Esophagus muscularis mucosa (tissue), 4 donors: ENCODE data around the gene ZNF366. TPM values are rescaled to one million over a fixed set of nuclear protein-coding genes. Genes with fewer than 3 reads are reported as not detected.
A peak's percentile ranks its signal among the peaks of the same experiment; 100 is the strongest.

Experiments
- DNase-seq: peaks from one replicate; pipeline ENCODE4 v3.0.0-alpha.2; 2017; ENCODE audit errors: extremely low spot score
- H3K27ac ChIP-seq, 4 donors: fragments of 200-600 bp; sonication (generic); replicated peaks in 1 of 4; 1 replicate in 3 of 4; 2 replicates in 1 of 4; pipeline ENCODE4 v1.5.1; 2016 to 2019; ENCODE audit warnings: mild to moderate bottlenecking in 1 of 4
- H3K27me3 ChIP-seq, 4 donors: fragments of 200-600 bp; sonication (generic); one replicate each; pipeline versions ENCODE4 v1.5.1 to v1.6.0; 2016 to 2019
- H3K36me3 ChIP-seq, 4 donors: fragments of 200-600 bp; sonication (generic); one replicate each; pipeline ENCODE4 v1.5.1; 2016 to 2019
- H3K4me1 ChIP-seq, 4 donors: fragments of 200-600 bp; sonication (generic); one replicate each; pipeline ENCODE4 v1.5.1; 2016 to 2019
- H3K4me3 ChIP-seq, 4 donors: fragments of 200-600 bp; sonication (generic); 1 replicate in 2 of 4; 2 replicates in 2 of 4; pipeline ENCODE4 v1.5.1; 2016 to 2019; ENCODE audit warnings: mild to moderate bottlenecking in 4 of 4, moderate library complexity in 1 of 4
- H3K9me3 ChIP-seq, 4 donors: fragments of 200-600 bp; sonication (generic); 1 replicate in 3 of 4; 2 replicates in 1 of 4; pipeline ENCODE4 v1.5.1; 2016 to 2019
- EP300 ChIP-seq: sonication (generic); formaldehyde crosslinking; IDR thresholded peaks from one replicate; pipeline ENCODE4 v1.6.1; 2017; ENCODE audit warnings: antibody characterized with exemption
- POLR2A ChIP-seq: fragments of 450-650 bp; IDR thresholded peaks from one replicate; pipeline ENCODE4 v1.6.1; 2017; ENCODE audit warnings: antibody characterized with exemption, moderate library complexity, mild to moderate bottlenecking, low read depth
- POLR2AphosphoS5 ChIP-seq, 2 donors: sonication (generic); formaldehyde crosslinking; IDR thresholded peaks; one replicate each; pipeline ENCODE4 v1.6.1; 2017; ENCODE audit warnings: antibody characterized with exemption in 2 of 2
- WGBS: methylation state at CpG from one replicate; pipeline ENCODE4 v1.1.5; 2018; 5-methylcytosine and 5-hydroxymethylcytosine counted together
- intact Hi-C: fragments of 100-400 bp; cut with DNase I; formaldehyde crosslinking; loops from one replicate; pipeline ENCODE4 v1.15.1; 2023
- total RNA-seq, 4 donors: library from RNA; depleted of rRNA; stranded (reverse); fragments of >200 nt; gene quantifications; one replicate each; pipeline versions ENCODE4 v1.1.0 to v1.2.1, GENCODE V29; 2016
- TF ChIP-seq, protein P1 (sequence below), 3 experiments: fragments of 200-600 bp in 2 of 3; fragments of 450-650 bp in 1 of 3; sonication (generic) in 2 of 3; IDR thresholded peaks; one replicate each; pipeline ENCODE4 v1.5.1; 2017 to 2019; ENCODE audit warnings: antibody characterized with exemption in 3 of 3, mild to moderate bottlenecking in 2 of 3, moderate library complexity in 1 of 3

ZNF366 gene
- total RNA-seq, 4 donors from 2014 or later = 3.1 to 11.1 (median 5.0) TPM

DNA sequence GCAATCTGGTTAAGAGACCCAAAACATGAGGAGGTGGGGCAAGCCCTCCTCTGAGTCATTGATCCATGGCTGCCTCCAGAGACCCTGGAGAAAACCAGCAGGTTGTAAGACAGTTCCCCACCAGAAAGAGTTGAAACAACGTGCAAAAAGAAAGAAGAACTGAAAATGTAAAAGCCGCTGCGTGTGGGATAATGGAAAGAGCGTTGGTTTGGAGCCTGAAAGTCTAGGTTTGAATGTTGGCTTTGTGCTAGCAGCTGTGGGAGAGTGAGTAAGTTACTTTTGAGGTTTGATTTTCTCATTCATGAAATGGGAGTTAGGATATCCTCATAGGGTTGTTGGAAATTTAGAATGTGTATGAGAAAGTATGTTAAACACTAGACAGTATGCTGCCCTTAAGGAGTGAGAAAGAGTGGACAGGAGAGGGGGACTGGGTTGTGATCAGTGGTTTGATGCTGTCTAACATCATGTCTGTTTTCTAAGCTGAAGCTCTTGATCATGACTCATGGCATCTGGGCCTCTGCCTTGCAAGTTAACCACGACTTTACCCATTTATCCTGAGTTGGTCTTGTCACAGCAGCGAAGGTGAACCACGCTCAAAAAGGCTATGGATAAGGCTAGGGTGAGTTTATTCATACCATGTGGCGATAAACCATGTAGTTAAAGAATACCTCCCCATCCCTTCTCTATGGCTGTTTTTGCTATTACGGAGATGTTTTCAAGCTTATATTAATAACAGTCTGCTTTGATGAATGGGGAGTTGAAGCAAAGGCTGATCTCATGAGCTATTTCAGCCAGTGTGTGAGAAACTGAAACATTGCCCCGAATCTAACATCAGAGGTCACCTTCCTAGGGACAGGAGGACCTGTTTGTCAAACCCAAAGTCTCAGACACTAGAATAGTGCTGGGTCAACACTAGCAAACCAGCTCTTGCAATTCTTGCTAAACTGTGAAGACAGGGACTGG, 41.3 kb downstream of the ZNF366 start:
- Histone ChIP-seq H3K4me1 (peaks cover 4 to 31% (median 13%) of the 10 kb centered on the region in 4 donors), H3K27ac (no peak overlapping the region), H3K36me3 (peaks cover 0 to 2% (median 0%) of the 10 kb centered on the region in 4 donors), H3K27me3 (no peaks in the 10 kb centered on the region), H3K4me3 (no peak overlapping the region), H3K9me3 (no peaks in the 10 kb centered on the region)
- intact Hi-C loops = no loop called here
- DNase-seq = no peak
- TF ChIP-seq EP300 (no peak), POLR2AphosphoS5 (IDR thresholded peaks at IDR 0.05) (no peak), POLR2A (no peak)
- TF ChIP-seq, protein P1, sequence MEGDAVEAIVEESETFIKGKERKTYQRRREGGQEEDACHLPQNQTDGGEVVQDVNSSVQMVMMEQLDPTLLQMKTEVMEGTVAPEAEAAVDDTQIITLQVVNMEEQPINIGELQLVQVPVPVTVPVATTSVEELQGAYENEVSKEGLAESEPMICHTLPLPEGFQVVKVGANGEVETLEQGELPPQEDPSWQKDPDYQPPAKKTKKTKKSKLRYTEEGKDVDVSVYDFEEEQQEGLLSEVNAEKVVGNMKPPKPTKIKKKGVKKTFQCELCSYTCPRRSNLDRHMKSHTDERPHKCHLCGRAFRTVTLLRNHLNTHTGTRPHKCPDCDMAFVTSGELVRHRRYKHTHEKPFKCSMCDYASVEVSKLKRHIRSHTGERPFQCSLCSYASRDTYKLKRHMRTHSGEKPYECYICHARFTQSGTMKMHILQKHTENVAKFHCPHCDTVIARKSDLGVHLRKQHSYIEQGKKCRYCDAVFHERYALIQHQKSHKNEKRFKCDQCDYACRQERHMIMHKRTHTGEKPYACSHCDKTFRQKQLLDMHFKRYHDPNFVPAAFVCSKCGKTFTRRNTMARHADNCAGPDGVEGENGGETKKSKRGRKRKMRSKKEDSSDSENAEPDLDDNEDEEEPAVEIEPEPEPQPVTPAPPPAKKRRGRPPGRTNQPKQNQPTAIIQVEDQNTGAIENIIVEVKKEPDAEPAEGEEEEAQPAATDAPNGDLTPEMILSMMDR (IDR thresholded peaks at IDR 0.05) = no peak
- WGBS = 85% methylated on average over 10 of the region's 10 CpGs

DNA sequence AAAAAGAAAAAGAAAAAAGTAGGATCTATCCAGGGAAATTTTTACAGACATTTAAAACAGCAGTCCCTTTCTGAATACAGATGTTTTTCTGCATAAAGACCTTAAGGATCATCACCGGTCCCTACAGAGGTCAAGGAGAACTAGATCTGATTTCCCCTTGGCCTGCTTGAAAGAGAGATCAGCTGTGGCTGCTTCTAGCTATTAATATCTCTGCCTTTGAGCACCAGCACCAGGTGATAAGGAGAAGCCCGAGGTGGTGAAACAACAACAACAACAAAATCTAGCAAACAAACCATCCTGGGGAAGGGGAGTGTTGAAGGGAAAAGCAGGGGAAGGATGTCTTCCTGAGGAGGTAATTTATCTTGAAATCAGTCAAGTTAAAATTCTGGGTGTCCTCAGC, 42.1 kb downstream of the ZNF366 start:
- peaks cover 0 to 10% (median 0%) of the 10 kb centered on the region in 4 donors for H3K36me3 ChIP-seq
- no peaks in the 10 kb centered on the region for H3K9me3 ChIP-seq
- TF ChIP-seq, protein P1 (IDR thresholded peaks at IDR 0.05) = no peak
- TF ChIP-seq POLR2AphosphoS5 (IDR thresholded peaks at IDR 0.05) (no peak), POLR2A (no peak), EP300 (no peak)
- WGBS = 80% methylated on average over 2 of the region's 2 CpGs
- peaks cover 4 to 31% (median 13%) of the 10 kb centered on the region in 4 donors for H3K4me1 ChIP-seq
- no peaks in the 10 kb centered on the region for H3K27me3 ChIP-seq
- H3K27ac ChIP-seq = no peak overlapping the region
- DNase-seq = no peak
- intact Hi-C loops = no loop called here
- no peak overlapping the region for H3K4me3 ChIP-seq

DNA sequence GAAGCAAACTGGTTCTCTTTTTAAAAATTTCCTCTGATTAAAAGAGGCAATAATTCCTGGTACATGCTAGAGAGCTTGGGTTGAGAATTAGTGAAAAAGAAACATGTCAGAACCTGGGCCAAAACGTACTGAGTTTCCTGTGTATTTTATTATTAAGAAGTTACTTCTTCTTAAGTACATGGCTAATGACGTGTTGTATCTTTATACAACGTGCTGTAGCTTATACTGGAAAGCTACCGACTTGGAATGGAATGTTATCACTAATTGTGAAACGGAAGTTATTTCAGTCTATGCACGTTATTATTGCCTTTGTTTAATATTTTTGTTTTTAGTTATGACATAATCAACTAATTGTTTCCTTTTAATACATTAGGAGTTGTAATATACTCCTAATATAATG, 43.1 kb downstream of the ZNF366 start:
- TF ChIP-seq POLR2AphosphoS5 (IDR thresholded peaks at IDR 0.05) (no peak), EP300 (no peak), POLR2A (no peak)
- TF ChIP-seq, protein P1 (IDR thresholded peaks at IDR 0.05) = no peak
- WGBS = 75% methylated on average over 6 of the region's 6 CpGs
- no peaks in the 10 kb centered on the region for H3K9me3 ChIP-seq
- H3K4me3 ChIP-seq = no peak overlapping the region
- peaks cover 0 to 19% (median 0%) of the 10 kb centered on the region in 4 donors for H3K36me3 ChIP-seq
- intact Hi-C loops = no loop called here
- no peaks in the 10 kb centered on the region for H3K27me3 ChIP-seq
- H3K27ac ChIP-seq = peak overlapping the region in 2 of 4 donors; percentile 16 to 38
- peaks cover 9 to 31% (median 18%) of the 10 kb centered on the region in 4 donors for H3K4me1 ChIP-seq
- no peak for DNase-seq

DNA sequence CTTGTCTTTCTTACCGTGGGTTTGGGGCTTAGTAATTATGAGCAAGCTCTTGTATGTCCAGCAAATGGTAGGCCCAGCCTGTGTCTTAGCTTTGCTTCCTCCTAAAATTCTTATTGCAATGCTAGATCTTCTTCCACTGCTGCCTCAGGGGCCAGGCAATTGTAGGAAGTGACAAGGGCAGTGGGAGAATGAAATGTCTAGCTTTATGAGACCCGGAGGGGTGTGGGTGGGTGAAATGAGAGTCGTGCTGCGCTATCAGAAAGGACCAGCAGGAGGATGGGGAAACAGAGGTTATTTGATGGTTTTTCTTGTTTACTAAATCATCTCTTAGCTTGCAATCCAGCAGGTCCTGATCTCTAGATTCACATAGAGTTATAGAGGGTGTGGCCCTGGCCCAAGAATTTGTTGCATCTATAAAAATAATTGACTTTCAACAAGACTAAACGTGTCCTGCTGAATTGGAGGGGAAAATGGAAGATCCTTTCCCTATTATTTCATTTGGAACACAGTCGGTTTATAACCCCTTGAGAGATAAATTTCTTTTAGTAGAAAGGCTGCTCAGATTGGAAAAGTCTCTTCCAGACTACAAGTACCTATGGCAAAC, 43.7 kb downstream of the ZNF366 start:
- TF ChIP-seq EP300 = no peak
- TF ChIP-seq, protein P1 (IDR thresholded peaks at IDR 0.05) = no peak
- no peak for TF ChIP-seq POLR2A
- no peak for TF ChIP-seq POLR2AphosphoS5 (IDR thresholded peaks at IDR 0.05)
- Histone ChIP-seq H3K36me3 (peaks cover 0 to 19% (median 0%) of the 10 kb centered on the region in 4 donors), H3K9me3 (no peaks in the 10 kb centered on the region), H3K27me3 (no peaks in the 10 kb centered on the region), H3K4me1 (peaks cover 14 to 31% (median 22%) of the 10 kb centered on the region in 4 donors), H3K4me3 (no peak overlapping the region), H3K27ac (peak overlapping the region; percentile 13 to 38 (median 19))
- intact Hi-C loops = no loop called here
- WGBS = 66% methylated on average over 6 of the region's 6 CpGs
- no peak for DNase-seq
